GM23338 (cell line): ENCODE data around the gene MCM9. TPM values are rescaled to one million over a fixed set of nuclear protein-coding genes. Genes with fewer than 3 reads are reported as not detected.

Experiments used
- REST ChIP-seq: IDR thresholded peaks from one replicate; pipeline ENCODE4 v1.6.1; 2018; ENCODE audit warnings: antibody characterized with exemption; ENCODE audit not compliant: unreplicated experiment
- polyA plus RNA-seq: library from polyadenylated mRNA; unstranded; fragments of >200 nt; fragmentation: Nextera tagmentation; extraction: Ambion mirVana; gene quantifications from 2 replicates; pipeline ENCODE4 v1.2.1, GENCODE V29; 2016
- total RNA-seq: library from RNA; depleted of rRNA; stranded (reverse); fragments of >200 nt; shearing (Covaris generic); gene quantifications from 2 replicates; pipeline ENCODE4 v1.2.3, GENCODE V29; 2014; rRNA removed

The MCM9 gene
- total and polyA plus RNA-seq, 2 experiments from 2014 or later = 14.9 to 16.6 TPM

- no peak for TF ChIP-seq REST
Observed at GRCh38 chr6:118764766-118765165, 170.2 kb downstream of the MCM9 start (continued).

Other genes with a start within 250 kb of the MCM9 start
- 25.4 and 26.8 TPM in 2 replicates for gene ASF1A, start 41.0 kb downstream of the MCM9 start, total RNA-seq
- gene ASF1A, start 41.0 kb downstream of the MCM9 start, polyA plus RNA-seq = 49.2 and 72.2 TPM in 2 replicates
- gene FAM184A, start 143.5 kb upstream of the MCM9 start, total RNA-seq = 8.3 and 18.6 TPM in 2 replicates
- gene FAM184A, start 143.5 kb upstream of the MCM9 start, polyA plus RNA-seq = 10.6 and 13.7 TPM in 2 replicates